PFSK-1 (cell line): ENCODE data around the gene CD52.

Experiments used
- FOXP2 ChIP-seq: optimal IDR thresholded peaks from 2 replicates; pipeline ENCODE3; 2011; ENCODE audit warnings: borderline replicate concordance, control low read depth, inconsistent platforms; ENCODE audit not compliant: insufficient read depth; ENCODE audit errors: extremely low read length, extremely low read depth
- POLR2AphosphoS5 ChIP-seq: IDR thresholded peaks from 2 replicates; pipeline ENCODE4 v1.6.1; 2012; ENCODE audit warnings: low read depth, mild to moderate bottlenecking, control low read depth, low read length, moderate library complexity
- SIN3A ChIP-seq: IDR thresholded peaks from 2 replicates; pipeline ENCODE4 v1.6.1; 2012; ENCODE audit warnings: mild to moderate bottlenecking, low read length, moderate library complexity, borderline replicate concordance; ENCODE audit not compliant: insufficient read depth
- TAF1 ChIP-seq: IDR thresholded peaks from 2 replicates; pipeline ENCODE4 v1.6.1; 2012; ENCODE audit warnings: low read length, control low read depth, borderline replicate concordance; ENCODE audit not compliant: insufficient read depth
- TF ChIP-seq, protein P1 (sequence below), 2 experiments: IDR thresholded peaks; 2 replicates each; pipeline versions ENCODE4 v1.6.1 to v1.8.0; 2011 to 2012; ENCODE audit warnings: low read depth in 2 of 2, low read length in 2 of 2, control low read depth in 1 of 2, inconsistent platforms in 1 of 2, mild to moderate bottlenecking in 1 of 2, moderate library complexity in 1 of 2; ENCODE audit not compliant: insufficient read depth in 1 of 2

DNA sequence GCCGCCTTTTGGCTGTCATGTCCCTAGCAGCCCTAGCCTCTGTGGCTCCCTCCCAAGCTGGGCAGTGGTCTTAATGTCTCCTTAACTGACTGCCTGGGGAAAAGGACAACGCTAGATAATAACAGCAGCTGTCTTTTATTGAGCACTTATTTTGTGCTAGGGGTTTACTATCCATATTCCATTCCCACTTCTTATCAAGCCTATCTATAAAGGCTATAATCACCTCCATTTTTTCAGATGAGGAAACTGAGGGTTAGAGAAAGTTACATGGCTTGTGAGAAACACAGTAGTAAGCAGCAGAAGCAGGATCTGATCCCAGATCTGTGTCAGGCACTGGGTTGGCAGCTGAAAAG, 31.7 kb upstream of the CD52 start:
- TF ChIP-seq SIN3A (no peak), TAF1 (no peak), POLR2AphosphoS5 (no peak), FOXP2 (no peak)
- TF ChIP-seq, protein P1, sequence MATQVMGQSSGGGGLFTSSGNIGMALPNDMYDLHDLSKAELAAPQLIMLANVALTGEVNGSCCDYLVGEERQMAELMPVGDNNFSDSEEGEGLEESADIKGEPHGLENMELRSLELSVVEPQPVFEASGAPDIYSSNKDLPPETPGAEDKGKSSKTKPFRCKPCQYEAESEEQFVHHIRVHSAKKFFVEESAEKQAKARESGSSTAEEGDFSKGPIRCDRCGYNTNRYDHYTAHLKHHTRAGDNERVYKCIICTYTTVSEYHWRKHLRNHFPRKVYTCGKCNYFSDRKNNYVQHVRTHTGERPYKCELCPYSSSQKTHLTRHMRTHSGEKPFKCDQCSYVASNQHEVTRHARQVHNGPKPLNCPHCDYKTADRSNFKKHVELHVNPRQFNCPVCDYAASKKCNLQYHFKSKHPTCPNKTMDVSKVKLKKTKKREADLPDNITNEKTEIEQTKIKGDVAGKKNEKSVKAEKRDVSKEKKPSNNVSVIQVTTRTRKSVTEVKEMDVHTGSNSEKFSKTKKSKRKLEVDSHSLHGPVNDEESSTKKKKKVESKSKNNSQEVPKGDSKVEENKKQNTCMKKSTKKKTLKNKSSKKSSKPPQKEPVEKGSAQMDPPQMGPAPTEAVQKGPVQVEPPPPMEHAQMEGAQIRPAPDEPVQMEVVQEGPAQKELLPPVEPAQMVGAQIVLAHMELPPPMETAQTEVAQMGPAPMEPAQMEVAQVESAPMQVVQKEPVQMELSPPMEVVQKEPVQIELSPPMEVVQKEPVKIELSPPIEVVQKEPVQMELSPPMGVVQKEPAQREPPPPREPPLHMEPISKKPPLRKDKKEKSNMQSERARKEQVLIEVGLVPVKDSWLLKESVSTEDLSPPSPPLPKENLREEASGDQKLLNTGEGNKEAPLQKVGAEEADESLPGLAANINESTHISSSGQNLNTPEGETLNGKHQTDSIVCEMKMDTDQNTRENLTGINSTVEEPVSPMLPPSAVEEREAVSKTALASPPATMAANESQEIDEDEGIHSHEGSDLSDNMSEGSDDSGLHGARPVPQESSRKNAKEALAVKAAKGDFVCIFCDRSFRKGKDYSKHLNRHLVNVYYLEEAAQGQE (IDR thresholded peaks at IDR 0.05; ENCODE audit: insufficient read depth in 1 of 2, low read depth in 2 of 2, low read length in 2 of 2) = no peak
